ENCODE results near the gene FLNB. TPM values are rescaled to one million over a fixed set of nuclear protein-coding genes. Genes with fewer than 3 reads are reported as not detected.

Gene FLNB
- total RNA-seq, 1 donor from 2014 or later: 72.9 TPM

GRCh38 chr3:58078610-58079009, 70.4 kb downstream of the FLNB start:
- Mint-ChIP-seq H3K4me1 (ENCODE audit: unreplicated experiment) (peaks cover 11% of the 10 kb centered on the region), H3K9me3 (ENCODE audit: unreplicated experiment) (no peaks in the 10 kb centered on the region), H3K4me3 (ENCODE audit: unreplicated experiment) (no peak overlapping the region), H3K36me3 (ENCODE audit: unreplicated experiment) (peaks cover 25% of the 10 kb centered on the region), H3K27ac (ENCODE audit: unreplicated experiment) (no peak overlapping the region), H3K27me3 (ENCODE audit: unreplicated experiment) (no peaks in the 10 kb centered on the region)
- DNase-seq (ENCODE audit: extremely low spot score, unreplicated experiment): no peak
- TF ChIP-seq CTCF (IDR thresholded peaks at IDR 0.05): no peak

- no peak overlapping the region for H3K27ac Mint-ChIP-seq (ENCODE audit: unreplicated experiment)
- peaks cover 25% of the 10 kb centered on the region for H3K36me3 Mint-ChIP-seq (ENCODE audit: unreplicated experiment)
- no peaks in the 10 kb centered on the region for H3K27me3 Mint-ChIP-seq (ENCODE audit: unreplicated experiment)
Measured at GRCh38 chr3:58079773-58080172, 71.6 kb downstream of the FLNB start.

GRCh38 chr3:58082047-58082446, 73.8 kb downstream of the FLNB start:
- no peaks in the 10 kb centered on the region for H3K27me3 Mint-ChIP-seq (ENCODE audit: unreplicated experiment)
- no peaks in the 10 kb centered on the region for H3K9me3 Mint-ChIP-seq (ENCODE audit: unreplicated experiment)
- H3K4me3 Mint-ChIP-seq (ENCODE audit: unreplicated experiment): no peak overlapping the region
- H3K4me1 Mint-ChIP-seq (ENCODE audit: unreplicated experiment): peaks cover 10% of the 10 kb centered on the region
- peaks cover 25% of the 10 kb centered on the region for H3K36me3 Mint-ChIP-seq (ENCODE audit: unreplicated experiment)
- no peak for TF ChIP-seq CTCF (IDR thresholded peaks at IDR 0.05)
- no peak overlapping the region for H3K27ac Mint-ChIP-seq (ENCODE audit: unreplicated experiment)
- no peak for DNase-seq (ENCODE audit: extremely low spot score, unreplicated experiment)

More at GRCh38 chr3:58079773-58080172, 71.6 kb downstream of the FLNB start:
- DNase-seq (ENCODE audit: extremely low spot score, unreplicated experiment): no peak
- Mint-ChIP-seq H3K4me3 (ENCODE audit: unreplicated experiment) (no peak overlapping the region), H3K9me3 (ENCODE audit: unreplicated experiment) (no peaks in the 10 kb centered on the region), H3K4me1 (ENCODE audit: unreplicated experiment) (peaks cover 10% of the 10 kb centered on the region)
- no peak for TF ChIP-seq CTCF (IDR thresholded peaks at IDR 0.05)

DNA sequence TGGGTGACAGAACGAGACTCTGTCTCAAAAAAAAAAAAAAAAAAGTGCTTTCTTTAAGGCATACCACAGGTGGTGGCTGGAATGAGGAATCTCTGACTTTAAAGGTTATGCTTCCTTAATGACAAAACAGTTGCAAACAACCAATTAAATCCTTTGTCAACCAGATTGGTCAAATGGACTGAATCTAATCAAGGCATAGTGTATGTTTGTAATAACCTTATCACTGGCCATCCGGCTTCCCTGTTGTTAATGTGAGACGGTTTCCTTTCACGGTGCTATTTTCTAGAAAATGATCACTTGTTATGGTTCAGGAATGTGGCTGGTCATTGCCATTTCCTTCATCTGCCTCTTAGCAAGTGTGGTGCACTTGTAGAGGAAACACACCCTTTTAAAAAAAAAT, 75.9 kb downstream of the FLNB start:
- Mint-ChIP-seq H3K9me3 (ENCODE audit: unreplicated experiment) (no peaks in the 10 kb centered on the region), H3K4me1 (ENCODE audit: unreplicated experiment) (peaks cover 10% of the 10 kb centered on the region), H3K36me3 (ENCODE audit: unreplicated experiment) (peaks cover 19% of the 10 kb centered on the region), H3K27ac (ENCODE audit: unreplicated experiment) (no peak overlapping the region), H3K27me3 (ENCODE audit: unreplicated experiment) (no peaks in the 10 kb centered on the region), H3K4me3 (ENCODE audit: unreplicated experiment) (no peak overlapping the region)
- no peak for TF ChIP-seq CTCF (IDR thresholded peaks at IDR 0.05)
- DNase-seq (ENCODE audit: extremely low spot score, unreplicated experiment): no peak

DNA sequence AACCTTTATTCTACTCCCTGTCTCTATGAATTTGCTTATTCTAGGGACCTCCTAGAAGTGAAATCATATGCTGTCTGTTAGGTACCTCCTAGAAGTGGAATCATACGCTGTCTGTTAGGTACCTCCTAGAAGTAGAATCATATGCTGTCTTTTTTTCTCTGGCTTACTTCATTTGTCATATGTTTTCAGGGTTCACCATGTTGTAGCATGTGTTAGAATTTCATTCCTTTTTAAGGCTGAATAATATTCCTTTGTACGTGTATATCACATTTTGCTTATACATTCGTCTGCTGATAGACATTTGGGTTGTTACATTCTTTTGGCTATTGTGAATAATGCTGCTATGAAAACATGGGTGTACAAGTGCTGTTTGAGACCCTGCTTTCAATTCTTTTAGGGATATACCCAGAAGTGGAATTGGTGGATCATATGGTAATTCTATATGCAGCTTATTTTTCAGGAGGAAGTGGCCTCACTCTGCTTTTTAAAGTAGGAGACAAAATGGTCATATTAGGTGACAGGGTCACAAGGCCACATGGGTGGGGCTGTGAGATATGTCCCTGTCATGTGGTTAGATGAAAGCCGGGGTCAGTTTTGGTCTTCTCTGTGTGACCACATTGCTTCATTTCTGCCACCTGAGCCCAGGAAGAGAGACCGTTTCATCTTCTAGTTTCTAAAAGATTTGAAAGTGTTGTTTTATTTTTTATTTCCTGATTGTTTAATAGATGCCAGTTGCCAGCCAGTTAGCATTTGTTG, 76.7 kb downstream of the FLNB start:
- Mint-ChIP-seq H3K9me3 (ENCODE audit: unreplicated experiment) (no peaks in the 10 kb centered on the region), H3K4me3 (ENCODE audit: unreplicated experiment) (no peak overlapping the region), H3K27me3 (ENCODE audit: unreplicated experiment) (no peaks in the 10 kb centered on the region), H3K27ac (ENCODE audit: unreplicated experiment) (no peak overlapping the region), H3K4me1 (ENCODE audit: unreplicated experiment) (peaks cover 10% of the 10 kb centered on the region), H3K36me3 (ENCODE audit: unreplicated experiment) (peaks cover 13% of the 10 kb centered on the region)
- no peak for DNase-seq (ENCODE audit: extremely low spot score, unreplicated experiment)
- no peak for TF ChIP-seq CTCF (IDR thresholded peaks at IDR 0.05)
